IPS-15b (cell line): ENCODE measurements around the gene WNT4.
A peak's percentile ranks its signal among the peaks of the same experiment; 100 is the strongest.

Experiments
- H3K27me3 ChIP-seq: one replicate; pipeline ENCODE4 v1.6.1; 2013; ENCODE audit warnings: low read length; ENCODE audit not compliant: control insufficient read depth, insufficient read depth
- H3K36me3 ChIP-seq: one replicate; pipeline ENCODE4 v1.6.1; 2013; ENCODE audit warnings: low read length; ENCODE audit not compliant: control insufficient read depth, insufficient read depth
- H3K4me1 ChIP-seq: one replicate; pipeline ENCODE4 v1.6.1; 2013; ENCODE audit warnings: mild to moderate bottlenecking, low read length; ENCODE audit not compliant: control insufficient read depth, insufficient read depth
- H3K4me3 ChIP-seq: one replicate; pipeline ENCODE4 v1.5.1; 2013; ENCODE audit warnings: low read depth, low read length
- H3K9ac ChIP-seq: one replicate; pipeline ENCODE4 v1.6.1; 2013; ENCODE audit warnings: low read depth, mild to moderate bottlenecking, low read length
- H3K9me3 ChIP-seq: one replicate; pipeline ENCODE4 v1.6.1; 2013; ENCODE audit warnings: mild to moderate bottlenecking, low read length; ENCODE audit not compliant: control insufficient read depth, insufficient read depth

Gene WNT4

GRCh38 chr1:22143065-22144033 is at the start of gene WNT4:
WNT4 (minus strand) TSS chr1:22143097; CDS start chr1:22142922, 175 bp downstream.
- Histone ChIP-seq H3K4me3 (peak within 1 kb of the TSS; percentile 52), H3K36me3 (no peaks in the 10 kb centered on the region), H3K27me3 (peaks cover 26% of the 10 kb centered on the region), H3K4me1 (peaks cover 4% of the 10 kb centered on the region), H3K9ac (peak within 1 kb of the TSS; percentile 26), H3K9me3 (no peaks in the 10 kb centered on the region)

- no peaks in the 10 kb centered on the region for H3K36me3 ChIP-seq
- H3K9me3 ChIP-seq: no peaks in the 10 kb centered on the region
- no peak overlapping the region for H3K9ac ChIP-seq
- no peaks in the 10 kb centered on the region for H3K4me1 ChIP-seq
- no peak overlapping the region for H3K4me3 ChIP-seq
- no peaks in the 10 kb centered on the region for H3K27me3 ChIP-seq
These were observed 47.8 kb upstream of the WNT4 start for GRCh38 chr1:22190731-22191130.

GRCh38 chr1:22190251-22190650 is 47.4 kb upstream of the WNT4 start:
- H3K27me3 ChIP-seq: no peaks in the 10 kb centered on the region
- no peak overlapping the region for H3K9ac ChIP-seq
- no peaks in the 10 kb centered on the region for H3K9me3 ChIP-seq
- no peaks in the 10 kb centered on the region for H3K4me1 ChIP-seq
- H3K4me3 ChIP-seq: no peak overlapping the region
- no peaks in the 10 kb centered on the region for H3K36me3 ChIP-seq

GRCh38 chr1:22189619-22190018 is 46.7 kb upstream of the WNT4 start:
- Histone ChIP-seq H3K4me1 (no peaks in the 10 kb centered on the region), H3K4me3 (no peak overlapping the region), H3K27me3 (no peaks in the 10 kb centered on the region), H3K9me3 (no peaks in the 10 kb centered on the region), H3K36me3 (no peaks in the 10 kb centered on the region), H3K9ac (no peak overlapping the region)

GRCh38 chr1:22188914-22189313 is 46.0 kb upstream of the WNT4 start:
- no peak overlapping the region for H3K9ac ChIP-seq
- H3K4me1 ChIP-seq: no peaks in the 10 kb centered on the region
- no peaks in the 10 kb centered on the region for H3K27me3 ChIP-seq
- no peaks in the 10 kb centered on the region for H3K36me3 ChIP-seq
- H3K4me3 ChIP-seq: no peak overlapping the region
- no peaks in the 10 kb centered on the region for H3K9me3 ChIP-seq

GRCh38 chr1:22188436-22188835 is 45.5 kb upstream of the WNT4 start:
- no peaks in the 10 kb centered on the region for H3K27me3 ChIP-seq
- no peaks in the 10 kb centered on the region for H3K36me3 ChIP-seq
- no peaks in the 10 kb centered on the region for H3K4me1 ChIP-seq
- no peaks in the 10 kb centered on the region for H3K9me3 ChIP-seq
- no peak overlapping the region for H3K9ac ChIP-seq
- H3K4me3 ChIP-seq: no peak overlapping the region

GRCh38 chr1:22186311-22186710 is 43.4 kb upstream of the WNT4 start:
- no peak overlapping the region for H3K9ac ChIP-seq
- no peaks in the 10 kb centered on the region for H3K36me3 ChIP-seq
- H3K9me3 ChIP-seq: no peaks in the 10 kb centered on the region
- no peaks in the 10 kb centered on the region for H3K27me3 ChIP-seq
- no peak overlapping the region for H3K4me3 ChIP-seq
- no peaks in the 10 kb centered on the region for H3K4me1 ChIP-seq

- Histone ChIP-seq H3K36me3 (no peaks in the 10 kb centered on the region), H3K27me3 (no peaks in the 10 kb centered on the region), H3K4me1 (no peaks in the 10 kb centered on the region), H3K4me3 (no peak overlapping the region), H3K9me3 (no peaks in the 10 kb centered on the region), H3K9ac (no peak overlapping the region)
These were observed 42.2 kb upstream of the WNT4 start for GRCh38 chr1:22184892-22185612.

- H3K36me3 ChIP-seq: no peaks in the 10 kb centered on the region
- no peaks in the 10 kb centered on the region for H3K27me3 ChIP-seq
- H3K4me1 ChIP-seq: no peaks in the 10 kb centered on the region
- no peak overlapping the region for H3K4me3 ChIP-seq
- no peaks in the 10 kb centered on the region for H3K9me3 ChIP-seq
- H3K9ac ChIP-seq: no peak overlapping the region
These were observed 41.6 kb upstream of the WNT4 start for GRCh38 chr1:22184454-22184853.

GRCh38 chr1:22182715-22183114 is 39.8 kb upstream of the WNT4 start:
- Histone ChIP-seq H3K36me3 (no peaks in the 10 kb centered on the region), H3K4me3 (no peak overlapping the region), H3K4me1 (no peaks in the 10 kb centered on the region), H3K9ac (no peak overlapping the region), H3K9me3 (no peaks in the 10 kb centered on the region), H3K27me3 (no peaks in the 10 kb centered on the region)

GRCh38 chr1:22179197-22179803 is 36.4 kb upstream of the WNT4 start:
- no peaks in the 10 kb centered on the region for H3K27me3 ChIP-seq
- H3K9ac ChIP-seq: no peak overlapping the region
- H3K4me3 ChIP-seq: no peak overlapping the region
- H3K4me1 ChIP-seq: no peaks in the 10 kb centered on the region
- H3K36me3 ChIP-seq: no peaks in the 10 kb centered on the region
- H3K9me3 ChIP-seq: no peaks in the 10 kb centered on the region
